ENCODE measurements around the gene VPS54. TPM values are rescaled to one million over a fixed set of nuclear protein-coding genes. Genes with fewer than 3 reads are reported as not detected.
"Not testable (repeated sequence)": the region's sequence is repeated elsewhere in the genome, so short reads cannot be mapped to it uniquely, and the experiment has no call there.

The VPS54 gene
- total RNA-seq, 1 donor from 2014 or later: 15.3 TPM

DNA sequence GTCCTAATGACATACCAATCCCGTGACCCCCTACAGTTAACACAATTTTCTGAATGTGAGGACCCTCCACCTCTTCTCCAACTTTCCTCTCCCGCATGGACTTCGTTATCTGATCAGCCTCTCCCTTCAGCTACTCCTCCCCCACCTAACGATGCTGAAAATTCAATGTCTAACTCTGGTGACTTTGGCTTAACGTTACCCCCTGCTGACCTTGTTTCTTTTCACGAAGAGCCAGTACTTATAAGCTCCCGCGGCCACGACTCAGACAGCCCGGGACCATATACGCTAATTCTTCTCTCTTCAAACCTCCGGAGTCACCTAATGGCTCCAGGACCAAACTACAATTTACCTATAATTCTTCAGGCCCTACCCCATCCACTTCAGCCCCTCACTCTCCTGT is 29.2 kb downstream of the VPS54 start:
- H3K4me3 ChIP-seq (ENCODE audit: low read depth, low read length): no peak overlapping the region
- no peak for DNase-seq (ENCODE audit: low read depth)
- TF ChIP-seq, protein P1, sequence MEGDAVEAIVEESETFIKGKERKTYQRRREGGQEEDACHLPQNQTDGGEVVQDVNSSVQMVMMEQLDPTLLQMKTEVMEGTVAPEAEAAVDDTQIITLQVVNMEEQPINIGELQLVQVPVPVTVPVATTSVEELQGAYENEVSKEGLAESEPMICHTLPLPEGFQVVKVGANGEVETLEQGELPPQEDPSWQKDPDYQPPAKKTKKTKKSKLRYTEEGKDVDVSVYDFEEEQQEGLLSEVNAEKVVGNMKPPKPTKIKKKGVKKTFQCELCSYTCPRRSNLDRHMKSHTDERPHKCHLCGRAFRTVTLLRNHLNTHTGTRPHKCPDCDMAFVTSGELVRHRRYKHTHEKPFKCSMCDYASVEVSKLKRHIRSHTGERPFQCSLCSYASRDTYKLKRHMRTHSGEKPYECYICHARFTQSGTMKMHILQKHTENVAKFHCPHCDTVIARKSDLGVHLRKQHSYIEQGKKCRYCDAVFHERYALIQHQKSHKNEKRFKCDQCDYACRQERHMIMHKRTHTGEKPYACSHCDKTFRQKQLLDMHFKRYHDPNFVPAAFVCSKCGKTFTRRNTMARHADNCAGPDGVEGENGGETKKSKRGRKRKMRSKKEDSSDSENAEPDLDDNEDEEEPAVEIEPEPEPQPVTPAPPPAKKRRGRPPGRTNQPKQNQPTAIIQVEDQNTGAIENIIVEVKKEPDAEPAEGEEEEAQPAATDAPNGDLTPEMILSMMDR (conservative IDR thresholded peaks at IDR 0.05; ENCODE audit: low read depth, low read length): no peak

DNA sequence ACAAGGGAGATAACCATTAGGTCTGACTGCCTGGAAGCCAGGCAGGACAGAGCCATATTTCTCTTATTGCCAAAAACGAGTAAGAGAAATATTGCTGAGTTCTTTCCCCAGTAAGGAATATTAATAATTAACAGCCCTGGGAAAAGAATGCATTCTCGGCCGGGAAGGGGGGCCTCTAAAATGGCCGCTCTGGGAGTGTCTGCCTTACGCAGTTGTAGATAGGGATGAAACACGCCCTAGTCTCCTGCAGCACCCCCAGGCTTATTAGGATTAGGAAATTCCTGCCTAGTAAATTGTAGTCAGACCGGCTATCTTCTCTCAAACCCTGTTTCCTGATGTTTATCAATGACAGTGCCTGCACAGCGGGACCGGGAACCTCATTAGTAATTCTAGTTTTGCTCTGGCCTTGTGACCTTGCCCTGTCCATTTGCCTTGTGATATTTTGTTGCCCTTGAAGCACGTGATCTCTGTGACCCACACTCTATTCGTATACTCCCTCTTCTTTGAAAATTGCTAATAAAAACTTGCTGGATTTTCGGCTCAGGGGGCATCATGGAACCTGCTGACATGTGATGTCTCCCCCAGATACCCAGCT is 30.3 kb downstream of the VPS54 start:
- DNase-seq (ENCODE audit: low read depth); H3K4me3 ChIP-seq (ENCODE audit: low read depth, low read length): not testable (repeated sequence)

DNA sequence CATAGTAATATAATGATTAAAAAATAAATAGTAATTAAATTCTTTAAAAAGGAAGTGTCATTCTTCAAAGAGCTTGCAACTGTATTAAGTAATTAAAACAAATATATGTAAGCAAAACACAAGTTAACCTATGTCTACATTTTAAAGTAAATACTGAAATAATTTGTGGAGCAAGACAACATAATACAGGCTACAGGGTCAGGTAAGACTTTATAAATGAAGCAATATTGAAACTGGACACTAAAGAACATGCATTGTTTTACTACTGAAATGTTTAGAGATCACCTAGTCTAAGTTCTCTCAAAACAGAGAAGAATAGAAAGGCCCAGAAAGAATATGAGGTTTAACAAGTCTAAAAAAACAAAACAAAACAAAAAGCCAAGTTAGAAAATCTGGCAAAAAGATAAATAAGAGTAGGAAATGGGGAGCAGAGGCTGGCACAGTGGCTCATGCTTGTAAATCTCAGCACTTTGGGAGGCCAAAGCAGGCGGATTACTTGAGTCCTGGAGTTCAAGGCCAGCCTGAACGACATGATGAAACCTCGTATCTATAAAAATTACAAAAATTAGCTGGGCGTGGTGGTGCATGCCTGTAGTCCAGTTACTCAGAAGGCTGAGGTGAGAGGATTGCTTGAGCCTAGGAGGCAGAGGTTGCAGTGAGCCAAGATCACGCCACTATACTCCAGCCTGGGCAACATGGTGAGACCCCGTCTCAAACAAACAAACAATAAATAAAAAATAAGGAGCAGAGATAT is 34.4 kb downstream of the VPS54 start:
- no peak overlapping the region for H3K4me3 ChIP-seq (ENCODE audit: low read depth, low read length)
- TF ChIP-seq, protein P1 (conservative IDR thresholded peaks at IDR 0.05; ENCODE audit: low read depth, low read length): no peak
- DNase-seq (ENCODE audit: low read depth): no peak

DNA sequence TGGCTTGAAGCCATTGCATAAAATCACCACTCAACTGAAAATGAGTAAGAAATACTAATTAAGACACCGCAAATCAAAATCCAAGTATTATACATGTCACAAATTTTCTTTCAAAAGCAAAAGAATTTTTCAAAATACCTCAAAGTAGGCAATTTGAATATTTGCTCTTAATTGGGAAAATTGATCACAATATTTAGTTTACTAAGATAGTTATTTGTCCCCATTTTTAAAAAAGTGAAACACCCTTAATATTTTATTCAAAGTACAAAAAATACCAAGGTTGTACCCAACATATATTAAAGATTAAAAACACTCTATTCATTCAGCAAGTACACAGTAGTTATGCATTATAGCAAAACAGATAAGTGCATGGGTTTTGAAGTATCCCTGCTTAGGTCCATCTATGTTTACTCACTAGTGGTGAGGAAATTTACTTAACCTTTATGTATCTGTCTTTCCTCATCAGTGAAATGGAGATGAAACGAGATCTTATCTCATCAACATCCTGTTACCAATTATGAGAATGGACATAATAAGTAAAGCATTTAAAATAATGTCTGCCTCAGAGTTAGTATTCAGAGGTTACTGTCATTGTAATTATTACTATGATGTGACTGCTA is 35.1 kb downstream of the VPS54 start:
- TF ChIP-seq, protein P1 (conservative IDR thresholded peaks at IDR 0.05; ENCODE audit: low read depth, low read length): no peak
- no peak overlapping the region for H3K4me3 ChIP-seq (ENCODE audit: low read depth, low read length)
- no peak for DNase-seq (ENCODE audit: low read depth)

DNA sequence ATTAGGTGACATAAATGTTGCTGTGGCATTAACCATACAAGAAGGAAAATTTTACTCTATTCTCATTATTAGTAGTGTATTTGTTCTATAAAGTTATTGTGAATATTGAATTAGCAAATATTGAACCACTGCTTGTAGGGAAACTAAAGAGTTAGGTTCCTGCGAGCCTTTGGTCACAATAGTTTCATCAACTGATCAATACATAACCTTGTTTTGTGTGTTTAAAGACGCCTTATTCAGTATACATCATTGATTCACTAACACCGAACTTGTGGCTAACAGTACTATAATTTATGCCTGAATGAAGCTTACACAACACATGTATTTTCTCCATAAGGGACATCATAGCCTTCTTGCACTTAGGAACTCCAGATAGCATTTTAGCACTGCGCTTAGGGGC is 36.9 kb downstream of the VPS54 start:
- TF ChIP-seq, protein P1 (conservative IDR thresholded peaks at IDR 0.05; ENCODE audit: low read depth, low read length): no peak
- DNase-seq (ENCODE audit: low read depth): no peak
- H3K4me3 ChIP-seq (ENCODE audit: low read depth, low read length): no peak overlapping the region

DNA sequence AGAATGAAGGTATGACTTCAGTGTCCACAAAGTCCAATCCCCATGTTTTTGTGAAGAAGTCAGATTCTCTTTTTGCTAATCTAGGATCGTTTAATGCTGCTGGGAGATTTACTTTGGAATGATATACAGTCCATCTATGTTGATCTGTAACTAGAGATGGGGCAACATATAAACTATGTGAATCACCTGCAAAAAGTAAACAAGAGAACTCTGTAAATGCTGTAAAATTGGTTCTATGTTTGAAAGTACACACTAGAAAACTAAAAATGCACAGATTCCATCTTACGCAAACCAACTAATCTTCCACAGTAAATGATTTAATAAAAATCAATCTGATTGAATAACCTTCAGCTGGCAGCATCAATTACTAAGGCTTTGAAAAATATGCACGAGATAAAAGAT is 37.5 kb downstream of the VPS54 start:
- TF ChIP-seq, protein P1 (conservative IDR thresholded peaks at IDR 0.05; ENCODE audit: low read depth, low read length): no peak
- DNase-seq (ENCODE audit: low read depth): no peak
- no peak overlapping the region for H3K4me3 ChIP-seq (ENCODE audit: low read depth, low read length)

DNA sequence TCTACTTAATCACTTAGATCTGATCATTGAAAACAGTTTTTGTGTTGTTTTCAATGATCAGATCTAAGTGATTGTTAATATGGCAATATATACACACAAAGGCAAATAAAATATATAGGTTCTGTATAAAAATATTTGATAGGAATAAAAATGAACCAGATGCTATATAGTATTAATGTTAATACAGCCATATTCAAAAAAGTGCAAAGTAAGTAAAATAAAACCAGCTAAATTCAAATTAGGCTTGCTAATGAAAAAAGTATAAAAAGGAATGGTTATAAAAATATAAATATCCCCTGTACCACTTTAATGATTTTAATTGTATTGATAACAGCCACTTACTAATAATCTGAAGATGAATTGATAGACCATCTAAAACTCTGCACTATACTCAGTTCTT is 38.4 kb downstream of the VPS54 start:
- no peak for DNase-seq (ENCODE audit: low read depth)
- no peak overlapping the region for H3K4me3 ChIP-seq (ENCODE audit: low read depth, low read length)
- TF ChIP-seq, protein P1 (conservative IDR thresholded peaks at IDR 0.05; ENCODE audit: low read depth, low read length): no peak
